ENCODE results near the gene SNAPC2.

SNAPC2 gene

GRCh38 chr19:7919610-7920518, at the start of gene SNAPC2:
Gene SNAPC2, plus strand, starts transcription at chr19:7920338. Its CDS starts 29 bp downstream, at chr19:7920367.
- DNase-seq (ENCODE audit: low spot score), result peak; percentile 79

DNA sequence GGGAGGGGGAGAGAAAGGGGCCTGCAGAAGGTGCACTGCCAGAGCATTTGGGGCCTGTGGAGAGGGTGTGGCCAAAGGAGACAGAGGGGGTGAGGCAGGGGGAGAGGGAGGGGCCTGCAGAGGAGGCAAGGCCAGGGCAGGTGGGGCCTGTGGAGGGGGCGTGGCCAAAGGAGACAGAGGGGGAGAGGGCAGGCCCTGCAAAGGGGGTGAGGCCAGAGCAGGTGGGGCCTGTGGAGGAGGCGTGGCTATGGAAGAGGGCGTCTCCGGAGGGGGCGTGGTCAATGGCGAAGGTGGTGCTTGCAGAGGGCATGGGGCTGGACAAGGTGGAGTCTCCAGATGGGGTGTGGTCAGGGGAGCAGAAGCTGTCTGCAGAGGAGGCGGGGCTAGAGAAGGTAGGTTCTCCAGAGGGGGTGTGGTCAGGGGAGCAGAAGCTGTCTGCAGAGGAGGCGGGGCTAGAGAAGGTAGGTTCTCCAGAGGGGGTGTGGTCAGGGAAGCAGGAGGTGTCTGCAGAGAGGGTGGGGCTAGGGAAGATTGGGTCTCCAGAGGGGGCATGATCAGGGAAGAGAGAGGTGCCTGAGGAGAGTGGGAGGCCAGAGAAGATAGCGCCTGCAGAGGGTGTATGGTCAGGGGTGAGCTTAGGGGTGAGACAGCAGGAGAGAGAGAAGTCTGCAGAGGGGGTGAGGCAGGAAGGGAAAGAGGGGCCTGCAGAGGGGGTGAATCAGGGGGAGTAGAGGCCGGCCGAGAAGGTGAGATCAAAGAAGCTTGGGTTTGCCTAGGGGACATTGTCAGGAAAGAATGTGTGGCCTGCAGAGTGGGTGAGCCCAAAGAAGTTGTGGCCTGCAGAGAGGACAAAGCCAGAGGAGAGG, 49.3 kb upstream of the SNAPC2 start:
- DNase-seq (ENCODE audit: low spot score), result no peak

DNA sequence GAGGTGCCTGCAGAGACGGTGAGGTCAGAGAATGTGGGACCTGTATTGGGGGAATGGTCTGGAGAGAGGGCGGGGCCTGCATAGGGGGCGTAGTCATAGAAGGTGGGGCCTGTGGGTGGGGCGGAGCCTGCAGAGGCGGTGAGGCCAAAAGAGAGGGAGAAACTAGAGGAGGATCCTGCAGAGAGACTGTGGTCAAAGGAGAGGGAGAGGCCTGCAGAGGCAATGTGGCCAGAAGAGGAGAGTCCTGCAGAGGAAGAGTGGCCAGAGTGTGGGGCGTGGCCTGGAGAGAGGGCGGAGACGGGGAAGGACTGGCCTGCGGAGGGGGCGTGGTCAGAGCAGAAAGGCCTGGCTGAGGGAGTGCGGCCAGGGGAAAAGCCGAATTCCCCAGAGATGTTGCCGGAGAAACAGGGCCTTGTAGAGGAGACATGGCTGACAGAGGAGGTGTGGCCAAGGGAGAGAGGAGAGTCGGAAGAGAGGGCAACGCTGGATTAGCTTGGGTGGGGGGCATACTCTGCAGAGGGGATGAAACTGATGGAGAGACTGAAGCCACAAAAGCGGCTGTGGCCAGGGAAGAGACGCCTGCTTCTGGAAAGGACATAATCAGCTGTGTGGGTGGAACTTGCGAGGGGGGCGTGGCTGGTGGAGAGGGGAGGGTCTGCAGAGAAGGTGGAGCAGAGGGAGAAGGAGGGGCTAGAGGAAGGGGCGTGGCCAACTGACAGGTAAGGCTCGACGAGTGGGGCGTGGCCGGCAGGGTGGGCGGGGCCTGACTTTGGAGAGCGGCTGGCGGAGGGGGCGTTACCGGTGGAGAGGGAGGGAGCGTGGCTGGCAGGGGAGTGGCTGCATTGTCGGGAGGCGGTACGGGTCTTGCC, 48.5 kb upstream of the SNAPC2 start:
- peak; percentile 74 for DNase-seq (ENCODE audit: low spot score)

GRCh38 chr19:7872306-7873204, 47.6 kb upstream of the SNAPC2 start:
- no peak for DNase-seq (ENCODE audit: low spot score)

DNA sequence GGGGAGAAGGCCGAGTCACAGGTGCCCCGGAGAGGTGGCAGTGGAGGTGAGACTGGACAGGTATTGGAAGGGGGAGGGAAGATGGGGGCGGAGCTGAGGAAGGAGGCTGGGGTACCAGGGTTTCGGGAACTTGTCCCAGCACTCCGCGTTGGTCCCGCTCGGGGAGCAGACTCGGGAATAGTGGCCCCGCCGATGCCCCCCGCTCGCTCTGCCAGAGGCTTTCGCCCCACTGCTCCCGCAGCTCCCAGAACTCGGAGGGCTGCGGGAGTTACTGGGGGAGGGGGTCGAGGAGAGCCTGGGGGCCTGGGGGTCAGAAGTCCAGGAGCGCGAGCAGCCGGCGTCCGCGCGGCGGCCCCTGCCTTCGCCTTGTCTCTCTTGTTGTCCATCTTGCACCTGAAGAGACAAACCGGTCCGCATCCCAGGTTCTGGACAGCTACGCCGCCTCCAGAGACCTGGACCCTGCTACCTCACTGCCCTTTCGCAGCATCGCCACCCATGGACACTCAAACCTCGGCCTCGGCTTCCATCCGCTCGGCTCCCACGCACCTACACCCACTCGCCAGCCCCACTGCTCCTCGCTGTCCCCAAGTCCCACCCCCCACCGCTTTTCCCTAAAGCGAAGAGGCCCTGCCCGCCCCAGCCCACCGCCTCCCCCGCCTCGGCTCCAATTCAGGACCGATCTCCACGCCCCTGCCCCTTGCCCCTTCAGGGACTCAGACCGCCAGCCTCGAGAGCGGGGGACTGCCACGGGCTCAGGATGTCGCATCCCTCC, 46.6 kb upstream of the SNAPC2 start:
- DNase-seq (ENCODE audit: low spot score), result no peak

DNA sequence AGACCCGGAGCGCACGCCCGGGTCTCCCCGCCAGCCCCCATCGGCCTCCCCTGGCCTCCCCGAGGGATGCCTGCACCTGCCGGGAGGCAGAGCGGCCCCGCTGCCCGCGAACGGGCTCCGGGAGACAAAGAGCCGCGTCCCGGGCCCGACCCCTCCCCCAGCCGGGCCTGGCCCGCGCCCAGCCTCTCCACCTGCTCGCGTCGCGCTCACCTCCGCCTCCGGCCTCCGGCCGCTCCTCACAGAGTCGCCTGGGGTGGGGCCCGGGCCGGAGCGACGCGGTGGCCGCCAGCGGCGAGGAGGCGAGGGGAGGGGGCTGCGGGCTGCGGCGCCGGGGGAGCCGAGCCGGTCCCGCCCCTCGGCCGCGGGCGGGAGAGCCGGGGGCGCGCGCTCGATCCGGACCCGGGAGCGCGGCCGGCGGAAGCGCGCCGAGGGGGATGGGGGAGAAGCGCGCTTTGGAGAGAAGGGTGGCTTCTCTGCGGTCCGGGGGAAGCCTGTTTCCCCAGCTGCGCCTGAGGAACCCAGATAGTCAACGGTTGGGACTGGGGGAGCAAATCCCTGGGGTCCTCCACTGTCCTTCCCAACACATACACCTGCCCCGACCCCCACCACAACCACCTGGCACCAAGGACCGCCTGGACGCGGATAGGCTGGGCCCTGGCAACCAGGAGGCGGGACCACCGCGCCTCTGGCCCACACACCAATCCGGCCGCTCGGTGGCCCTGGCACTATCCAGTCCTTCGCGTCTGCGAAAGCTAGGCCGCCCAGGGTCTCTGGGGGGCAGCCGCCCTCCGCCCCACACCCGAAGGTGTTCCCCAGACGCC, 45.9 kb upstream of the SNAPC2 start, which contains the start of gene PRR36:
Gene PRR36 (minus strand): TSS at position 315 of the 821 bp plus-strand sequence. CDS start 701 bp downstream, outside the sequence.
- no peak for DNase-seq (ENCODE audit: low spot score)

DNA sequence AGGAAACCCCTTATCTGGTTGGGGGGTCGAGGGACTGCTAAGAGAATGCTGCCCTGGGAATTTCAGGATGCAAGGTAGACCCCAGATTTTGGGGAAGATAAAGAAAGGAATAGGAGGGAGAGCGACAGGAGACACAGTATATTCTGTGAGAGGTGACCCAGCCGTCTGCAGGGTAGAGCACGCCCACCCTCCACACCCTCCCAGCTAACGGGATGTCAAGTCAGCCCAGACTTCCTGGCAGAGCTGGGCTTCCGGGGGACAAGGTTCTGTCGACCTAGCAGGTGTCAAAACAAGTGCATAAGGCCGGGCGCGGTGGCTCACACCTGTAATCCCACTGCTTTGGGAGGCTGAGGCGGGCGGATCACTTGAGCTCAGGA, 45.3 kb upstream of the SNAPC2 start:
- no peak for DNase-seq (ENCODE audit: low spot score)

- no peak for DNase-seq (ENCODE audit: low spot score)
Observed at GRCh38 chr19:7877249-7877836, 42.8 kb upstream of the SNAPC2 start.

GRCh38 chr19:7879111-7879807, 40.9 kb upstream of the SNAPC2 start:
- DNase-seq (ENCODE audit: low spot score), result no peak

DNA sequence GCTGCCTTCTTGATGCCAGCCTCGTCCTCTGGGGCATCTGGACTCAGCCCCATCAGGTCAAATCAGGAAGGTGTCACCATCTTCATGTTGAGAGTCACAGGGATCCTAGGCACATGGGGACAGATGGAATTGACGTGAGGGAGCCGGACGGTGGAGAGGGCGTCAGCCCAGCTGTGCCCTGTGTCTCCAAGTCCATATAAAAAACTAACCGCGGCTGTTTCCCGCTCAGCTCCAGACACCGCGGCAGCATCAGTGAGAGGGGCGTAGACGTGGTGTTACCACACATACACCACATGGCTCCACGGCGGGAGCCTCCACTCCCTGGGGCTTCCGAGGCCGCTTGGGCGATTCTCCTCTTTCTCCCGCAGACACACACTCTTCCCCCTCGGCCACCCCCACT, 40.3 kb upstream of the SNAPC2 start:
- no peak for DNase-seq (ENCODE audit: low spot score)

DNA sequence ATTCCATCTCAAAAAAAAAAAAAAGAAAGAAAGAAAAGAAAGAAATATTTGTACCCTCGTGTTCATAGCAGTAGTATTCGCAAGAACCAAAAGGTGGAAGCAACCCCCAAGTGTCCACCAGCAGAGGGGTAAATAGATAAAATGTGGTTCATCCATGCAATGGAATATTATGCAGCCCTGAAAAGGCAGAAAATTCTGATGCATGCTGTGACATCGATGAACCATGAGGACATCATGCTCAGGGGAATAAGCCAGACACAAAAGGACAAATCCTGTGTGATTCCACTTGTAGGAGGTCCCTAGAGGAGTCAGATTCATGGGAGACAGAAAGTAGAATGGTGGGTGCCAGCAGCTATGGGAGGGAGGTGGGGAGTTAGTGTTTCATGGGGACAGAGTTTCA, 38.2 kb upstream of the SNAPC2 start:
- DNase-seq (ENCODE audit: low spot score), result no peak

DNA sequence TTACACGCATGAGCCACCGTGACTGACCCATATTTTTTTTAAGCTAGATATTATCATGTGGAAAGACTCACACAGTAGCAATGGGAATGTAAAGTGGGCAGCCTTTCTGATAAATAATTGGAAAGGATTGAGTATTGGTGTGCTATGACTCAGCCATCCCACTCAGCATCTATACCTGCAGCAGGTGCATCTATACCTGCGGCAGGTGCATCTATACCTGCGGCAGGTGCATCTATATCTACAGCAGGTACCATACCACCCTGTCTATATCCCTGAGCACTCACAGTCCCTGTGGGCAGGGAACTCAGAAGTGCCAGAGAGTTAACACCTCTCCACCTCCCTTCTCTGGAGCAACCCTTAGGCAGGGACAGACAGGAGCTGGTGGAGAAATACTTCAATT, 37.0 kb upstream of the SNAPC2 start:
- no peak for DNase-seq (ENCODE audit: low spot score)

- DNase-seq (ENCODE audit: low spot score), result no peak
Observed at GRCh38 chr19:7883796-7884570, 36.2 kb upstream of the SNAPC2 start.

- DNase-seq (ENCODE audit: low spot score), result no peak
Observed at GRCh38 chr19:7885818-7886217, 34.3 kb upstream of the SNAPC2 start.

GRCh38 chr19:7887408-7888144, 32.6 kb upstream of the SNAPC2 start:
- no peak for DNase-seq (ENCODE audit: low spot score)

GRCh38 chr19:7888145-7888825, 31.9 kb upstream of the SNAPC2 start, which contains the start of gene LRRC8E:
Gene LRRC8E, plus strand, starts transcription at chr19:7888510. Its CDS starts 7,094 bp downstream, at chr19:7895604.
- no peak for DNase-seq (ENCODE audit: low spot score)
